ENCODE results near the gene TGFBRAP1.
"Not testable (repeated sequence)": the region's sequence is repeated elsewhere in the genome, so short reads cannot be mapped to it uniquely, and the experiment has no call there.

Gene TGFBRAP1

DNA sequence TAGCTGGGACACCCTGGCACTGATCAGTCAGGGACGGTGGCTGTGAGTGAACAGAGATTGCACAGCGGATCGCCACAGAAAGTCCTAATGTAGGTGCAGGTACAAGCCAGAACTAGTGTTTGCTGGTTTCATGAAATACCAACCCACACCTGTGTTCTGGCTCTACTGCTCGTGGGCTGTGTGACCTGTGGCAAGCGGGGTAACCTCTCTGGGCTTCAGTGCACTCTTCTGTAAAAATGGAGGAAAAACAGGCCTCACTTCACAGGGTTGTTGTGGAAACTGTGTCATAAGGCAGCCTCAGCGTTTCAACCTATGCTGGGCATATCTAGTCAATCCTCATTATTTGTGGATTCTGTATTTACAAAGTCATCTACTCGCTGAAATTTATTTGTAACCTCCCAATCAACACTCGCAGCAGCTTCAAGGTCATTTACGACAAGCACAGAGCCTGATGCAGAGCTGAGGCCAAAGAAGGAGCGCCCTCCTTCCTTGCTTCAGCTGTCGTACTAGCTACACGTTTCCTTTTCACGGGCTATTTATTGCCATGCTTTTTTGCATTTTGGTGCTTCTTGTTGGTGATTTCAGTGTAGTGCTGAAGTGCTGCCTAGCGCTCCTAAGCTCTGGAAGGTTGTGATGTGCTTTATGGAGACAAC is 58.0 kb downstream of the TGFBRAP1 start:
- DNase-seq, result no peak

DNA sequence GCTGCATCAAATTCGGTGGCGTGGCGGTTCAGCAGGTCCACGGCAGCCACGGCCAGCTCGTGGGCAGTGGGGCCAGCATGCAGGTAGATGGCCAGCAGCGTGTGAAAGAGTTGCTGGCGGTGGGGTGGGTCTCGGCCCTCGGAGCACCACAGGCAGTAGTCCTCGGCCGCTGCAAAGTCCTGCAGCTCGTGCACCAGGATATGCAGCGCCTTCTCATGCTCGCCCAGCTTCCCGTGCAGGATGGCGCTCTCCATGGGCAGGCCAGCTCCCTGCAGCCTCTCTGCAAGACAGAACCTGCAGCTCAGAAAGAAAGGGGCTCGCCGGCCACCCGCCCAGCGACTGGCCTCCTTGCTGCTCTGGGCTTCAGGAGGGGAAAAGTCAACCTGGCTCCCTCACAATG is 60.1 kb downstream of the TGFBRAP1 start:
- DNase-seq, result no peak

DNA sequence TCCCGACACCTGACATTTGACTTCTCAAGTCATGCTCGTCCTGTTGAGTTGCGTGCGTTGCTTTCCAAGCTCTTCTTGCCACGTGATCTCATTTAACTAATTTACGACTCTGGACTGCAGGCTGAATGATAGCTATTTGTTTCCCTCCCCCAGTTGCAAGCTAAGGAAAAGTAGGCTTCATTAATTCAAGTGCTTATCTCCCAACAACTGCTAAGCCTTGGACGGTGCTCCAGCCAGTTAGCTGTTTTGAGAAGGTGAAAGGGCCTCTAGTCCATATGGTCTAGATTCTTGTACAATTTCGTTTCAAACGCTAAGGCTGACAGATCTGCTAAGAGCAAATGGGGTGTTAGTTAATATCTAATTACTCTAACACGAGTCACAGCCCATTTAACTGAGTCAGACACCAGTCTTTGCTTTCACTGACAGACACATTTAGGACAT is 66.9 kb downstream of the TGFBRAP1 start:
- DNase-seq, result no peak

DNA sequence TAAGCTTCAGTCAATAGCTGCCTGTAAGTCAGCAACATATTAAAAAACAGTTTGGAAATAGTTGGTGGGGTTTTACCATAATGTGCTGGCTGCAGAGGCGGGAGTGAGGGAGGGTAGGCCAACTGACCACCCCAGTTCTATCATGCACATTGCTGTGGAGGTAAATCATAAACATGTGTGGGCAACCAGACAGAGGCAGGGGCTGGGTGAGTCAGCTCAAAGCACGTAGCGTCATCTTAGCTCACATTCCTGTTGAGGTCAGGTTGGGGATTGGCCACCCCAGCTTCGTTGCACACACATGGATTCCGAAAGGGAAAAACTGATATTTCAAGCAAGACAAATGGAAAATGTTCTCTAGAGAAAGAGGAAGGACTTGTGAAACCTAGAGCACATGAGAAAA is 68.5 kb downstream of the TGFBRAP1 start:
- DNase-seq, result no peak

DNA sequence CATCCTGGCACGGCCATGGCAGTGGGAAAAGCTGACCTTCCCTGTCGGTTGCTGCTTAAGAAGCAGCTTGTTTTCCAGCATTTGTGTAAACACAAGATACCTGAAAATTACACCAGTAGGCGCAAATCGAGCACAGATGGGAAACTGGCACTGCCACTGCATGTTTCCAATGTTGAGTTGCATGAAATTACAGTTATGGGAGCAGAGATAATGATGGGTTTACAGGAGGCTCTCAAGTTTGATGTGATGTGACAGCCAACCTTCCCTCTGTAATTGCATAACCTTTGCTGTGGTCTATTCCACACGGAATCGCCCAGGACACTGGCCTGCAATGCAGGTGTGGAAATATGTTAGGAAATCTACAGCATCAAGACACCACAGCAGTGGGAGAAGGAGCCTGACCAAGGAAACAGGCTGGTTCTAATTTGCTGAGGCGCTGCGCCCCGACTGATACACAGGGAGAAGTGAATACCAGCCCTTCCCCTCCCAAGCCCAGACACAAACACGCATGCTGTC is 70.6 kb downstream of the TGFBRAP1 start:
- no peak for DNase-seq

DNA sequence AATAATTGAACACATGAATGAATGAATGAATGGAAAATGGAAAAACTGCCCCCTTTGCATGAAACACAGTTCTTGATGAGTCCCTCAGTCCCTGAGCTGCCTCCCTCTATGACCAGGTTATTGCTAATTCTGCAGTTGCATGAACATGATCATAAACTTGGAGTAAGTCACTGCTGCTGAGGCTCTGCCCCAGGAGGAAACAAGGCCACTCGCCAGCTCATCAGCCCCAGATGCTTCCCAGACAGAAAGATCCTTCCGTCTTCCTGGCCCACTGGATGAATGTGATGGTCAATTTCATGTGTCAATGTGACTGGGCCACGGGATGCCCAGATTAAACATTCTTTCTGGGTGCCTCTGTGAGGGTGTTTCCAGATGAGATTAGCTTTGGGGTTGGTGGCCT is 71.6 kb downstream of the TGFBRAP1 start:
- DNase-seq, result no peak

DNA sequence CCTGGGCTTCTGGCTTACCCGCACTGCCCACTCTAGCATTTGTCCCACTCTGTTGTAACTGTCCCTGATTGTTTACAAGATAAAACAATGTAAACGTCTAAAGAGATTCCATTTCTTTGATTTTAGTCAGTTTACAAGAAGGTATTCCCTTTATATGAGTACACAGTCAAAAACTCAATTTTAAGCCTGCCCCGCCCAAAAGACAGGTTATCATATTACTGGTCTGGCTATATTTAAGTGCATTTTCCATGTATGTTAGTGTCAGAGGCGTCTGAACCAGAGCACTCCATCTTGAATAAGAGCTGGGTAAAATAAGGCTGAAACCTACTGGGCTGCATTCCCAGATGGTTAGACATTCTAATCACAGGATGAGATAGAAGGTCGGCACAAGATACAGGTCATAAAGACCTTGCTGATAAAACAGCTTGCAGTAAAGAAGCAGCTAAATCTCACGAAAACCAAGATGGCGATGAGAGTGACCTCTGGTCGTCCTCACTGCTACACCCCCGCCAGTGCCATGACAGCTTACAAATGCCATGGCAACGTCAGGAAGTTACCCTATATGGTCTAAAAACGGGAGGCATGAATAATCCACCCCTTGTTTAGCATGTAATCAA is 73.0 kb downstream of the TGFBRAP1 start:
- no peak for DNase-seq

DNA sequence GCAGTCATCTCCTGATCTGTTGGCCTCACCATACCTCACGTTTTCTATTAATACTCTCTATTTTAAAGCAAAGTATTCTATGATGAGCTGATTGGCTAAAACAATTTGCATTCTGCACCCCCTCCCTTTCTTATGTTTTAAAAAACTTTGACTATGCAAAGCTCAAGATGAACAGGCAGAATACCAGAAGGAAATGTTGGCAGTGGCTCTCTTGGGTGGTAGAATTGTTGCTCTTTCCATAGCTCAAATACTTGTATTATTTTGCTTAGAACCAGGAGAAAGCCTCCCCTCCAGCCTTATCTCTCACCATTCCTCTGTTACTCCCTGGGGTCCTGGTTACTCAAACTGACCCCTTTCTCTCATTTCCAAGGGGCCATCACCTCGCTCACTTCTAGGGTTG is 73.6 kb downstream of the TGFBRAP1 start:
- DNase-seq, result no peak

DNA sequence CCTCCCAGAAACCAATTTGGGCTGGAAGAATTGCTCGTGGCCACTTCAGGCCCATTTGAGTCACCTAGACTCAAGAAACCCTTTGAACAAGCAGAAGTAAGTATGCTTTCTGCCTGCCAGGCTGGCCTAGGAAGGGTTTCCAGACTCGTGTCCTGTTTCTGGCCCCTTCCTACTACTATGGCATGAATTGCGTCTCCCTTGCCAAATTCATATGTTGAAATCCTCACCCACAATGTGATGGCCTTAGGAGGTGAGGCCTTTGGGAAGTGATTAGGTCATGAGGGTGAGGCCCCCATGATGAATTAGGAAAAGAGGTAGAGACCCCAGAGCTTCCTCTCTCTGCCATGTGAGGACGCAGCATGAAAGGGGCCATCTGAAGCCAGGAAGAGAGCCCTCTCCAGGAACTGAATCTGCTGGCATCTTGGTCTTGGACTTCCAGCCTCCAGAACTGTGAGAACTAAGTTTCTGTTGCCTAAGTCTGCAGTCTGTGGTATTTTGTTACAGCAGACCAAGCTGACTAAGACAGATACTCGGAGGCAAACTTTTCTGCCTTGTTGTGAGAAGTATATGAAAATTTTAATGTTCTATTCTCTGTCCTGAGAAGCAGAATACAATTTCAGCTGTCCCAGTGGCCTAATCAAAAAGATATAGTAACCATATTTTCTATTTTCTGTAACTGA is 74.9 kb downstream of the TGFBRAP1 start:
- DNase-seq, result no peak

DNA sequence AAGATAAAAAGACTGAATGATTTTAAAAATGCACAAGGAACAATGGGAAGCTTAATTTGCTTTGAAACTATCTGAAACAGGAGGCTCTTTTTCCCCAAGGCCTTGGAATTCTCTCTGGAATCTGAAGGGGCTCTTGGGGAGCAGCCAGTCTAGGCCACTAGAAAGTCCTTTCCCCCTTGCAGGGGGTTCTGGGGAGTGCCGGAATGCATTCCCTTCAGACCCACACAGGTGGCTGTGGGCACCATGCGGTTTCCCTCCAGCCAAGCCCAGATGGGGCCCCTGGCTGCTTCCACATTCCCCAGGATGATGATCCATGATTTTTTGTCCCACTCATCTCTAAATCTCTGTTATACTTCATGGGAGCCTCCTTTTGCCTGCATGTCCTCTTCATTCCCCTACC is 77.3 kb downstream of the TGFBRAP1 start:
- DNase-seq, result no peak

DNA sequence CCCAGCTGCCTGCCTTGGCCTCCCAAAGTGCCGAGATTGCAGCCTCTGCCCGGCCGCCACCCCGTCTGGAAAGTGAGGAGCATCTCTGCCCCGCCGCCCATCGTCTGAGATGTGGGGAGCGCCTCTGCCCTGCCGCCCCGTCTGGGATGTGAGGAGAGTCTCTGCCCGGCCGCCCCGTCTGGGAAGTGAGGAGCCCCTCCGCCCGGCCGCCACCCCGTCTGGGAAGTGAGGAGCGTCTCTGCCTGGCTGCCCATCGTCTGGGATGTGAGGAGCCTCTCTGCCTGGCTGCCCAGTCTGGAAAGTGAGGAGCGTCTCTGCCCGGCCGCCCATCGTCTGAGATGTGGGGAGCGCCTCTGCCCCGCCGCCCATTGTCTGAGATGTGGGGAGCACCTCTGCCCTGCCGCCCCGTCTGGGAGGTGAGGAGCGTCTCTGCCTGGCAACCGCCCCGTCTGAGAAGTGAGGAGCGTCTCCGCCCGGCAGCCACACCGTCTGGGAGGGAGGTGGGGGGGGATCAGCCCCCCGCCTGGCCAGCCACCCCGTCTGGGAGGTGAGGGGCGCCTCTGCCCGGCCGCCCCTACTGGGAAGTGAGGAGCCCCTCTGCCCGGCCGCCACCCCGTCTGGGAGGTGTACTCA is 78.4 kb downstream of the TGFBRAP1 start:
- DNase-seq, result not testable (repeated sequence)

DNA sequence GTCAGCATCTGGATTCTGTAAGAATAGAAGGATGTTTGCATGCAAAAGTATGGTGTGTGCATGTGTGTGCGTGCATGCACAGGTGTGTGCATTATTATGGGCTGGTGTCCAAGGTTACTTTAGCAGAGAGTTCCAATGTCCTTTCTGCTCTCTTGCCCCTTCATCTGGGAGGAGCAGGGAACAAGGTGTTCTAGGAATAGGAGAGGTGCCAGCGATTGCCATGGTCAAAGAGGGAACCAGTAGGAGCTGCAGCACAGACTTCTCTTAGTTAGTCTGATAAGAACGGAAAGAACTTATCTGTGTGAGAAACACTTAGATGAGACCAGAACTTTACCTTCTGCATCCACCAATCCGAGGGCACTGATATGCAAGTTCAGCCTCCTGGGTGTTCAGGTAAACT is 79.6 kb downstream of the TGFBRAP1 start:
- DNase-seq, result no peak

DNA sequence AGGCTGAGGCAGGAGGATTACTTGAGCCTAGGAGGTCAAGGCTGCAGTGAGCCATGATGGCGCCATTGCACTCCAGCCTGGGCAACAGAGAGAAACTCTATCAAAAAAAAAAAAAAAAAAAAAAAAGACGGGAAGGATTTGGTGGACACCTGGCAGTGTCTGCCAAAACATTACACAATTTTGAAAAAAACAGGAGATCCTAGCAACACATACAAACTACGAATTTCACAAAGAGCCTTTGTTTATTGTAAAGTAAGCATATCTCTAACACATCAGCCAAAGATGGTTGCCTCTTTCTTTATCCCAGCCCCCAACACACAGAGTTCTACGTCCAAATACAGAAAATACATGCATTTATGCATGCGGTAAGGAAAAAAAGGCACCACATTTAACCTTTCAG is 80.4 kb downstream of the TGFBRAP1 start:
- DNase-seq, result no peak

DNA sequence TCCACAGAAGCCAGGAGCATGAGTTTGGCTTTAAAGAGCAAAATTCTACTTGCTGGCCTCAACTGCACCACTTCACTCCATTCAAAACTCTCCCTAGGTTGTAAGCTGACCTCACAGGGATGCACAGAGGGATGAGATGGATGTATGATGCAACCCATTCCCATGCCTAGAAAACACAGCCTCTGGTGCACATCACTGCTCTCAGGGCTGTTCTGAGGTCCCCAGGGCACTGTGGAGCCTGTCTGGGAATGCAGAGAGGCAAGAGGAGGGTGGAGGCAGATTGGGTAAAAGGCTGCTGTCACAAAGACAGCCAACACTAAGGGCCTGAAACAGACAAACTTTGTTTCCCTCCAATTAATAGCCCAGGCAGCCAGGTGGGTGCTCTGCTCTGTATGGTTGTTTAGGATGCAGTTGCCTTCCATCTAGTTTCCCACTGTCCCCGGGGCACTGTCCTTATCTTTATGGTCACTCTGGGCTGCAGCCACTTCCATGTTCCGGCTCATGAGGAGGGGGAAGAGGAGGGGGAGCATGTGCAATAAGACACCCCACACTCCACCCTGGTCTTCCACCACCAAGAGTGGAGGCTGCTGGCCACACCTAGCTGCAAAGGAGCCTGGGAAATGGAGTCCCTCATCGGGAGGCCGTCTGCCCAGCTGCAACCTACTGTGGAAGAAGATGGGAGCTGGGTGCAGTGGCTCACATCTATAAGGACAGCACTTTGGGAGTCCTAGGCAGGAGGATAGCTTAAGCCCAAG is 81.0 kb downstream of the TGFBRAP1 start:
- no peak for DNase-seq

DNA sequence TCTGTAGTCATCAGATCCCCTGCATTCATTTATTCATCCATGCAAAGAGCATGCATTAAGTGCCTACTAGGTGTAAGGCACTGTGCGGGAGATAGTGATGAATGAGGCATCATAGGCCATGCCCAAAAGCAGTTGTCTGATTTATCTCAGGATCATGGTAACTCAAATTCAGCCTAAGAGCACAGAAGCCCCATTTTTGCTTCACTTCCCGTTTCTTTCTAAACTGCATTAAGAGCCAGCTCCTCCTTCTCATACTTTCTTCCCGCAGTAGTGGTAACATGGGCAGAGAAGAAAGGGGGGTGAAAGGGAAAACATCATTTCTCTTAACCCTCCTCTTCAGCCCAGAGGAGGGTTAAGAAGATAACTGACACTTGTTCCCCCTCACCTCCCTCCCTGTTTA is 85.1 kb downstream of the TGFBRAP1 start:
- DNase-seq, result no peak

DNA sequence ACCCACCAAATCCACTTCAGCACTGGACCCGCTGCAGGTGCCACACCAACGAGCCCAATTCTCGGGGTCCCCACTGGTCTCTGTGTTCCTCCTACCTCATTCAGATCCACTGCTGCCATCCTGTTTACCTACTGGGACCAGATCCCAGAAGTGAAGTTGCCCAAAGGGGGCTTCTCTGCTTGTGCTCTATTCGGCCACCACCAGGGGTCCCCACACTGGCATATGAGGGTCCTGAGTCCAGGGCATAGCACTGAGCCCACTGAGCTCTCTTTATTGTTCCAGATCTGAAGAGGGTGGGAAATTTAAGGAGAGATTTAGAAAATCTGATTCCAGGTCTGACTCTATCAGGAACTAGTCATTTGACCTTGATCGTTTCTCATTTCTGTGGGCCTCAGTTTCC is 85.6 kb downstream of the TGFBRAP1 start:
- no peak for DNase-seq

DNA sequence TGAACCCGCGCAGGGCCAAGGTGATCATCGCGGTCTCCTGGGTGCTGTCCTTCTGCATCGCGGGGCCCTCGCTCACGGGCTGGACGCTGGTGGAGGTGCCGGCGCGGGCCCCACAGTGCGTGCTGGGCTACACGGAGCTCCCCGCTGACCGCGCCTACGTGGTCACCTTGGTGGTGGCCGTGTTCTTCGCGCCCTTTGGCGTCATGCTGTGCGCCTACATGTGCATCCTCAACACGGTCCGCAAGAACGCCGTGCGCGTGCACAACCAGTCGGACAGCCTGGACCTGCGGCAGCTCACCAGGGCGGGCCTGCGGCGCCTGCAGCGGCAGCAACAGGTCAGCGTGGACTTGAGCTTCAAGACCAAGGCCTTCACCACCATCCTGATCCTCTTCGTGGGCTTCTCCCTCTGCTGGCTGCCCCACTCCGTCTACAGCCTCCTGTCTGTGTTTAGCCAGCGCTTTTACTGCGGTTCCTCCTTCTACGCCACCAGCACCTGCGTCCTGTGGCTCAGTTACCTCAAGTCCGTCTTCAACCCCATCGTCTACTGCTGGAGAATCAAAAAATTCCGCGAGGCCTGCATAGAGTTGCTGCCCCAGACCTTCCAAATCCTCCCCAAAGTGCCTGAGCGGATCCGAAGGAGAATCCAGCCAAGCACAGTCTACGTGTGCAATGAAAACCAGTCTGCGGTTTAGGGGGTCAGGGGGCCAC is 87.1 kb downstream of the TGFBRAP1 start:
- DNase-seq, result no peak

DNA sequence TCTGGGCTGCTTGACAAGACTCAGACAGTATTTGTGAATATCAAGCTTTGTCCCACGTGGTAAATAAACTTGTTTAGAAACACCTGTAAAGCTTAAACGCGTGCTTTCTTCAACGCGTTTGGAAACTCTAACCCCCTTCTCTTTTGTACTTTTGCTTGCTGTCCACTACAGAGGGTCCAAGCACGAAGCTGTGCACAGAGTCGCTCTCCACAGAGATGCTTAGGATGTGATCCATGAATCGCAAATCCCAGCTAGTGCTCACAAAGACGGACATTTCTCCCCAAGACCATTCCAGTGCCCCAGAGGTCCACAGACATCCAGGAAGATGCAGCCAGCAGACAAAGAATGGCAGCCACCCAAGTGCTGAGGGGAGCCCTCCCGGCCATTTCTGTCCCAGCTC is 88.1 kb downstream of the TGFBRAP1 start, which contains the start of gene GPR45:
GPR45 (plus strand) TSS at position 301 of the 400 bp plus-strand sequence. CDS start 116 bp downstream, outside the sequence.
- no peak for DNase-seq

DNA sequence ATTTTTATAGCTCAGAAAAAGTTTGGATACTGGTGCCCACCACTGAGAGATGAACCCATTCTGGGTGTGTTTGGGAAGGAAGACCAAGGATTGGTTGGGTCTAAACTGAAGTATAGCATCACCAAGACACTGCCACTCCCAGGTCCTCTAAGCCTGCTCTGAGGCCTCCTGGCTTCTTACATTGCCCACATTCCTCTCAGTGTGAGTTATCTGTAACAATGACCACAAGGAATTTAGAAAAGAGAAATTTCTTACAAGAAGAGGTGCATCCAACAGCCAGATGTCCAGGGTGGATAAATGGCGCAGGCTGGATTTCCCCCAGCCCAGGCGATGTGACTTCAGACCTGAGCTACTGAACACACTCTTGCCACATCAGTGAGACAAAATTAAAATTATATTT is 89.6 kb downstream of the TGFBRAP1 start:
- DNase-seq, result no peak

DNA sequence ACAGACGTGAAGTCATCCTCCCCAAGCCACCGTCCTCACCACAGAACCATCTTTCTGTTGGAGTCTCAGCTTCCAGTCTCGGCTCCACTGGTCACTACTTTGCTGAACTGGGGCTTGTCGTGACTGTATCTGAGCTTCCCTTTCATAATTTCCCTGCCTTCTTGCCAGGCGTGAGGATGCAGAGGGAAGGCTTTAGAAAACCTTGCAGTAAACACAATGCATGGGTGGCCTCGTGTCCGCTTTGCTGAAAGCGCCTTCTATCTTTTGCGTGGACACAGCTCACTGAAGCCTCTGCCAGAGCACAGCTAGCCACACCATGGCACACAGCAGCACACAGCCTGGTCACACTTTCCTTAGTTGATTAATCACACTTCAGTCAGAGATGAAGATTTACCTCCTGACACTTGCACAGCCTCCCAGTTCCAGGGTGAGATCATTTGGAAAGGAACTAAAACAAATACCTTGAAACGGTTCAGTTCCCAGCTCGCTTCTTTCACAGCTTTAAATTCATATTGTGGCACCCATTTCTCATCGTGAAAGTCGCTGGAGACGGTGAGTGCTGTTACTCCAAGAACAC is 90.8 kb downstream of the TGFBRAP1 start:
- DNase-seq, result no peak

DNA sequence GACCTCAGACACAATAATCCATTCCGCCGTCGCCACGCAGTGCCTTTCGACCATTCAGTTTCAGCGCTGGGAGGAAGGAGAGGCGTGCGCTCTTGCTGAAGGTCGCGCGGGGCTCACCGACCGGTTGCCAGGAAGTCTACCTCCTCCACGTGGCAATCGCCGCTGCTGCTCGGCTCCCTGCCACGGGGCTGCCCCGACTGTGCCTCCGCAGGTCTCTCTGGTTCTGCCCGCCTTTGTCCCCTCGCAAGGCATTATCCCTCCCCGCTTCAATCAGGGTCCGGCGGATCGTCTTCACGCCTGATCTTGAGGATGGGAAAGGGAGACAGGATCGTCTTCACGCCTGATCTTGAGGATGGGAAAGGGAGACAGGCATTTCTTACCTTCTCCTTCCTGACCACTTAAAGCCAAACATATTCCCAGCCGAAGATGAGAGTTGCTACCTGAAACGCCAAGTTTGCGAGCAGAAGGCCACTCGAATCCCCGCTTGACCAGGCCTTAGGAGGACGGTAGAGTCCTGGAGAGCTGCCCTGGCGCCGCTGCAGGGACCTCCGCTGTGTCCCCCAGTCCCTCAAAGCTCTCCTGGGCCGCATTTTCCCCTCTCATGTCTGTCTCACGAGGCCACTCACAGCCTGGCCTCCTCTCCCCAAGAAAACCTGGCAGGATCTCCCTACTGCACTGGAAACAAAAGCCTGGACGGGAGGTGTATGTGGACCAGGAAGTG is 92.3 kb downstream of the TGFBRAP1 start:
- no peak for DNase-seq

Measured in NCI-H187 (cell line).